Effector CD8-positive, alpha-beta T cell (primary cell): ENCODE results near the gene CORT.
A peak's percentile ranks its signal among the peaks of the same experiment; 100 is the strongest.
"Not testable (repeated sequence)": the region's sequence is repeated elsewhere in the genome, so short reads cannot be mapped to it uniquely, and the experiment has no call there.

ENCODE experiments used
- DNase-seq: peaks from one replicate; lab custom pipeline; 2025; lab: John Stamatoyannopoulos, UW

Gene CORT

DNA sequence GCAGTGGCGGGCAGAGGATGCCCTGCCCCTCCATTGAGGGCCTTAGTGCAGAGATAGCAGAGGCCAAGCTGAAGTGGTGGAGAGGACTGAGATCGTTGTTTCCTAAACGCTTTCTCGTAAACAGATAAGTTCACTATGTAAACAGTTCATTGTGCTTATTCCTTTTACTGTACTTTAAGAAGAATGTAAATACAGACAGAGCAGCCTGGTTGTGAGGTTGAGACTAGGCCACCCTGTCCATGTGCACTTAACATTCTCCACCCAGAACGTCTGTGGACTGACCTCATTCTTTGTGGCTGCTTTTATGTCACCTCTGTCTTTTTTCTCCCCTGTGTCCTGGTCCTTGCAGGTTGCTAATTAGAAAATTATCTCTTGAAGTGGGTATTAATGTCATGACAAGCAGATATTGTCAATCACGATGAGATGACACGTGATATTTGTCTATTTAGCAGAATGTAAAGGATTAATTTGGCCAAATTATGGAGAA is 11.1 kb upstream of the CORT start:
- no peak for DNase-seq

DNA sequence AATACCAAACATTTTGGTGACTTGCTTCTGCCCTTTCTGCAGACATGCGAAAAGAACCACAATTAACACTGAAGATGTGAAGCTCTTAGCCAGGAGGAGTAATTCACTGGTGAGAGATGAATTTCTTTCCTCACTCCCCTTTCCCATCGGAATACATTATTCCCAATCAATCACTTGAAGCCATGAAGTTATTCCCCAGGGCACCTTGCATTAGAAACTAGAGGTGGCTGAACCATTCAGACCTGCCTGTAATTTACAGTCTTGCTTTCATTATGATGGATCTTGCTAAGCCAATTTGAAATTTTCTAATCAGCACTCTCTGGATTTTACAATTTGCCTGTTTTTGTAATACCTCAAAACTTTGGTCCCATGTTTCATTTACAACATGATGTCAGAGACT is 9.5 kb upstream of the CORT start:
- no peak for DNase-seq

DNA sequence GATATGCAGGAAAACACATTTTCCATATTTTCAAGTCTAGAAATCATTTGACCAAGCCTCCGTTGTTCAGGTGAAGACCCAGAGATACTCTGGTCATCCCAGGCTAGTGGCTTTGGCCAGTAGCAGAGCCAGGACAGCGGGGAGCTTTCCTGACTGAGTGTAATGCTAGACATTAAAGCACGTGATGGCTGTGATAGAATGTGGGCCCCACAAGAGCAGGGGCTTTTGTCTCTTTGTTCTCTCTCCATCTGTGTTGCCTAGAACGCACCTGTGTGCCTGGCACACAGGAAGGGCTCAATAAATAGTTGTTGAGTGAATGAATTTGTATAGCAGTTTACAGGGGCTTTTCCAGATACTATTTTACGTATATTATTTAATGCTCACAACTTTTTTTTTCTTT is 9.0 kb upstream of the CORT start:
- DNase-seq, result no peak

DNA sequence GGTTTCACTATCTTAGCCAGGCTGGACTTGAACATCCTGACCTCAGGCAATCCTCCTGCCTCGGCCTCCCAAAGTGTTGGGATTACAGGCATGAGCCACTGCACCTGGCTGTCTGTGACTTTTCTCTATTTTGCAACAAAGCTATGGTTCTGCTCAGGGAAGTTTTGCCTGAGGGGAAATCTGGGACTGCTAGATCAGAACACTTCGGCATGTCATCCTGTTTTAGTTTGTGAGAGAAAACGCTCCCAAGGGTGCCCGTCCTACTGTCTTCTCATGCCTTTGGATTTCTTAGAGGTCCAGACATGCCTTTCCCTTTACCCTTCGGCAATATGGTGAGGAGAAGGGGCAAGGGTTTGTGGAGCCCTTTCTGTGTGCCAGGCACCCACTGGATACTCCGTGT is 5.6 kb upstream of the CORT start:
- DNase-seq, result no peak

- no peak for DNase-seq
Observed at GRCh38 chr1:10444795-10445397, 4.9 kb upstream of the CORT start.

- no peak for DNase-seq
Observed at GRCh38 chr1:10446790-10447422, 2.9 kb upstream of the CORT start.

DNA sequence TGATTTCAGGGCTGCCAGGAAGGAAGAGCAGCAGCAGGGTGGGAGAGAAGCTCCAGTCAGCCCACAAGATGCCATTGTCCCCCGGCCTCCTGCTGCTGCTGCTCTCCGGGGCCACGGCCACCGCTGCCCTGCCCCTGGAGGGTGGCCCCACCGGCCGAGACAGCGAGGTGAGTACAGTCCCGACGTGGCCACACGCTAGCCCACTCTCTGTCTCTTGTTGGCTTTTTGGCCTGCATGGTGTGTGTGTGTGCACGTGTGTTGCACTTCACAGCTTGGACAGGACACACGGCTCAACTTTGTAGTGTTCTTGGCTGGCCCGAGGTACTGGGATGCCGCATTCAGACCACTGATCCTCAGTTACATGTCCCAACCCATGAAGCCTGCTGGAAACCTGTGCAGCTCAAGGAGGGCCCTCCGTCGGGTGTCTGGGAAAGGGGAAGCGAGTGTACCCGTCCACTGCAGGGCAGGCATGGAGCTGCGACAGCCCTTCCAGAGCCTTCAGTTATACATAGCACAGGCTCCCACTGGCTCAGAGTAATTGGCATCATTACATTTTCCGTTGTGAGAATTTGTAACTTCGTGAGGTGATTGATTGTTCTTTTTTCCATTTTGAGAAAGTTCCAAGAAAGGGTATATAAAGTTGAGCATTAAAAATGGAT is 454 bp downstream of the CORT start:
- DNase-seq, result no peak

- DNase-seq, result no peak
Observed at GRCh38 chr1:10450836-10451235, 1.0 kb downstream of the CORT start.

- no peak for DNase-seq
Observed at GRCh38 chr1:10451287-10451686, 1.5 kb downstream of the CORT start.

DNA sequence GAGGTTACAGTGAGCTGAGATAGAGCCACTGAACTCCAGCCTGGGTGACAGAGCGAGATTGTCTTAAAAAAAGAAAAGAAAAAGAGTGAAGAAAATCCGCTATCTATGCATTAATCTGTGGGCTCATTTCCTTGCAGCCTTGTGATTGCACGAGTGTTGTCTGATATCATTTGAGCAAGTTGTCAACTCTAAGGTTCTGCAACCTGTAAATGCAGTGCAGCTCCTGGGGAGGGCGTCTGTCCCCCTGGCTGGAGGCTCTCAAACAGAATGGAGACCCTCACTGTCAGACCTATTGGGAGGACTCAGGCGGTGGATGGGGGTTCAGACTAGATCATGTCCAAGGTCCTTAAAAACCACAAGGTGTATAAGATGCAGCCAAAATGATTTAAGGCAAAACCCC is 6.2 kb downstream of the CORT start:
- DNase-seq, result no peak

GRCh38 chr1:10456661-10457060 is 6.8 kb downstream of the CORT start:
- DNase-seq, result no peak

DNA sequence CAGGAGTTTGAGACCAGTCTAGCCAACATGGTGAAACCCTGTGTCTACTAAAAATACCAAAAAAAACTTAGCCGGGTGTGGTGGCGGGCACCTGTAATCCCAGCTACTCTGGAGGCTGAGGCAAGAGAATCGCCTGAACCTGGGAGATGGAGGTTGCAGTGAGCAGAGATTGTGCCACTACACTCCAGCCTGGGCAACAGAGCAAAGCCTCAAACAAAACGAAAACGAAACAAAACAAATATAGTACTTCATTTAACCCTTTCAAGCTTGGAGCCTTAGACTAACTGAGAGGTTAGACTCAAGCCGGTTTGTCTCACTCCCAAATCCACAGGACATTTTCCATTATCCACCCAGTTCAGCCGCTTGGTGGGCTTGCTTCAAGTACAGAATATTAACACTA is 7.6 kb downstream of the CORT start:
- not testable (repeated sequence) for DNase-seq

DNA sequence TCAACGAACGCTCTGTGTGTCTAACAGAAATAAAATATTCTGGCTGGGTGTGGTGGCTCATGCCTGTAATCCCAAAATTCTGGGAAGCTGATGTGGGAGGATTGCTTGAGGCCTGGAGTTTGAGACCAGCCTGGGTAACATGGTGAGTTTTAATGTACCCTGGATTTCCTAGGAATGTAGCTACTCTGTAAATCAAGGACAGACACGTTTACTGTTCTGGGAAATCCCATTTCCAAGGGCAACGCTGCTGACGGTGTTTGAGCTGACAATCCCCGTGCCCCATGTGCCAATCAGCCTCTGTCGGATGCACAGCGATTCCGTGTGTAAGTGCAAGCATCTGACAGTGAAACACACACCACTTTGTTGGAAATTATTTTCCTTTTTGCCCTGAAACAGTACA is 8.0 kb downstream of the CORT start:
- DNase-seq, result no peak

DNA sequence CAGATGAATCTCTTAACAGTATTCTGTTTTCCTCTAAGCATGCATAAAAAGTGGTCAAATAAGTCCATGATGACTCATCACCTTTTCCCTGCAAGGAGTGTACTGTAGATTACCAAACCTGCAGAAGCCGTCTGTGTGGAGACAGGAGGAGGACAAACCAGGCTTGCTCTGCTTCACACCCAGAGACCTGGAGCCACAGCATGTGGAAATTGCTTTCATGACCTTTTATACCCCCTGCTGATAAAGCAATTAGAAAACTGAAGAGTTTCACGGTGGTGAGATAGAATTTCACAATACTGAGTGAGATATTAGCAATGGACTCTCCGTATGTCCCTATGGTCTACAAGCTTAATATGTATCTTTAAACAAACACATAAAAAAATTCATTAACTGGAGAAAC is 9.4 kb downstream of the CORT start:
- no peak for DNase-seq

GRCh38 chr1:10467078-10467477 is 17.2 kb downstream of the CORT start:
- DNase-seq, result no peak

- DNase-seq, result no peak
Observed at GRCh38 chr1:10470043-10470442, 20.2 kb downstream of the CORT start.

GRCh38 chr1:10471411-10472219 is 21.8 kb downstream of the CORT start:
- no peak for DNase-seq

- peak; percentile 88 for DNase-seq
Observed at GRCh38 chr1:10472220-10473144, 22.7 kb downstream of the CORT start, which contains the start of gene DFFA. TSS of gene DFFA (minus strand) at chr1:10472529. CDS start at chr1:10472458, 71 bp downstream.

- no peak for DNase-seq
Observed at GRCh38 chr1:10473145-10473765, 23.4 kb downstream of the CORT start.

GRCh38 chr1:10474309-10474612 is 24.4 kb downstream of the CORT start:
- DNase-seq, result not testable (repeated sequence)
